ENCODE data around the gene PNCK. TPM values are rescaled to one million over a fixed set of nuclear protein-coding genes. Genes with fewer than 3 reads are reported as not detected.

Gene PNCK
- total and polyA plus RNA-seq, 2 experiments from 2014 or later, result 3.5 to 11.9 TPM

DNA sequence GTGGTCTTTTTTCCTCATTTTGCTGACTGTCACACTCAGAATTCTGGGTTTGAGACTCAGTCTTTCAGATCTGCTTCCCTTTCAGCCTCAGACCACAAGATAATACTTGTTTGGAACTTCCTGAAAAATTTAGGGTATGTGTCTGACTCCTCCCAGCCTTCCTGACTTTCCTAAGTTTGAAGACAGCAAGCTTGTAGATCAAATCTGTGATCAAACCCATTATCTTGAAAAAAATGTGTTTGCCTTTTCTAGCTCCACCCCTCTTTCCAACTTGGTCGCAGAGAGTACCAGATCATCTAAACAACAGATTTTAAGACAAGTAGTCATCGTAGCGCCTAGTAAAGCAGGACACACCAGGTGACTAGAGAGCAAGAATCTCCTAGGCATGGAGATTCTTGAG, 40.6 kb upstream of the PNCK start (continued):
- TF ChIP-seq ZNF331 (CRISPR knock-in tag; IDR thresholded peaks at IDR 0.05; ENCODE audit: low read depth), result no peak
- no peak for TF ChIP-seq ETS1 (IDR thresholded peaks at IDR 0.05)
- TF ChIP-seq EZH2 (IDR thresholded peaks at IDR 0.05; ENCODE audit: low read depth, unreplicated experiment), result no peak
- no peak for TF ChIP-seq JUNB (IDR thresholded peaks at IDR 0.05; ENCODE audit: unreplicated experiment)
- no peak for TF ChIP-seq POLR2AphosphoS5 (IDR thresholded peaks at IDR 0.05; ENCODE audit: low read depth)
- TF ChIP-seq NANOG (IDR thresholded peaks at IDR 0.05; ENCODE audit: borderline replicate concordance), result no peak

GRCh38 chrX:153709726-153710674, 36.4 kb upstream of the PNCK start:
- H3K4me1 Mint-ChIP-seq, result peaks cover 9% of the 10 kb centered on the region
- DNase-seq (ENCODE audit: low spot score), result no peak
- no peaks in the 10 kb centered on the region; the same call in 1 of the 2 replicates for H4K20me1 ChIP-seq (replicated peaks; ENCODE audit: insufficient read depth)
- H3K9me3 Mint-ChIP-seq, result no peaks in the 10 kb centered on the region; the same call in 2 of the 3 replicates
- no peaks in the 10 kb centered on the region for H3K4me1 ChIP-seq (ENCODE audit: insufficient read depth)
- H3K36me3 ChIP-seq (ENCODE audit: insufficient read depth), result no peaks in the 10 kb centered on the region
- H3K79me2 ChIP-seq (replicated peaks; ENCODE audit: insufficient read depth), result no peaks in the 10 kb centered on the region
- H3F3A ChIP-seq (replicated peaks; ENCODE audit: low read depth), result no peaks in the 10 kb centered on the region
- H3K27me3 Mint-ChIP-seq (ENCODE audit: insufficient read depth, low read depth, poor library complexity), result peaks cover 1% of the 10 kb centered on the region
- H3K4me3 ChIP-seq, result no peak overlapping the region
- no peaks in the 10 kb centered on the region for H3K27me3 ChIP-seq (ENCODE audit: insufficient read depth)
- no peak overlapping the region for H3K27ac Mint-ChIP-seq
- no peak overlapping the region for H2AFZ ChIP-seq
- ATAC-seq, result no peak
- no peak overlapping the region for H3K27ac ChIP-seq (ENCODE audit: low read depth)
- no peak overlapping the region for H3K4me2 ChIP-seq
- no peak for TF ChIP-seq ZNF114 (CRISPR knock-in tag; IDR thresholded peaks at IDR 0.05)
- no peak for TF ChIP-seq ETS1 (IDR thresholded peaks at IDR 0.05)
- TF ChIP-seq EZH2 (IDR thresholded peaks at IDR 0.05; ENCODE audit: low read depth, unreplicated experiment), result no peak
- H3K4me3 Mint-ChIP-seq, result no peak overlapping the region
- peaks cover 29% of the 10 kb centered on the region for H3K36me3 Mint-ChIP-seq (ENCODE audit: low read depth)
- H3K9me2 ChIP-seq (ENCODE audit: insufficient read depth), result no peaks in the 10 kb centered on the region

- peaks cover 9% of the 10 kb centered on the region for H3K4me1 Mint-ChIP-seq
- Histone ChIP-seq H3K4me2 (no peak overlapping the region), H3K79me2 (replicated peaks; ENCODE audit: insufficient read depth) (no peaks in the 10 kb centered on the region), H3K27me3 (ENCODE audit: insufficient read depth) (no peaks in the 10 kb centered on the region), H4K20me1 (replicated peaks; ENCODE audit: insufficient read depth) (no peaks in the 10 kb centered on the region; the same call in 1 of the 2 replicates), H3F3A (replicated peaks; ENCODE audit: low read depth) (no peaks in the 10 kb centered on the region), H3K27ac (ENCODE audit: low read depth) (no peak overlapping the region), H3K36me3 (ENCODE audit: insufficient read depth) (no peaks in the 10 kb centered on the region), H3K4me3 (no peak overlapping the region), H2AFZ (no peak overlapping the region), H3K9me2 (ENCODE audit: insufficient read depth) (no peaks in the 10 kb centered on the region), H3K4me1 (ENCODE audit: insufficient read depth) (no peaks in the 10 kb centered on the region)
- DNase-seq (ENCODE audit: low spot score) (peak; percentile 73), ATAC-seq (peak; percentile 89)
- peaks cover 27% of the 10 kb centered on the region for H3K36me3 Mint-ChIP-seq (ENCODE audit: low read depth)
- no peaks in the 10 kb centered on the region; the same call in 2 of the 3 replicates for H3K9me3 Mint-ChIP-seq
- peaks cover 1% of the 10 kb centered on the region for H3K27me3 Mint-ChIP-seq (ENCODE audit: insufficient read depth, low read depth, poor library complexity)
- H3K4me3 Mint-ChIP-seq, result no peak overlapping the region
- TF ChIP-seq JUNB (IDR thresholded peaks at IDR 0.05; ENCODE audit: unreplicated experiment), result no peak
- no peak for TF ChIP-seq STAT1 (IDR thresholded peaks at IDR 0.05; ENCODE audit: unreplicated experiment)
- no peak for TF ChIP-seq NANOG (IDR thresholded peaks at IDR 0.05; ENCODE audit: borderline replicate concordance)
- peak; percentile 42 to 65 for TF ChIP-seq CTCF (conservative IDR thresholded peaks at IDR 0.05; ENCODE audit: low read depth in 2 of 2)
- no peak for TF ChIP-seq EZH2phosphoT487 (IDR thresholded peaks at IDR 0.05; ENCODE audit: unreplicated experiment)
- no peak overlapping the region for H3K27ac Mint-ChIP-seq
Observed at GRCh38 chrX:153708415-153708814, 34.8 kb upstream of the PNCK start.

All from GM23338 (cell line).